ENCODE measurements around the gene GNL3L. TPM values are rescaled to one million over a fixed set of nuclear protein-coding genes. Genes with fewer than 3 reads are reported as not detected.

Gene GNL3L
- total RNA-seq, 1 donor from 2014 or later: 15.4 TPM

- DNase-seq (ENCODE audit: low spot score in 2 of 2): peak in 1 of 2 donors; percentile 74
- intact Hi-C loops (cut with DNase I): no loop called here
- no peak for TF ChIP-seq CTCF (IDR thresholded peaks at IDR 0.05)
- Histone ChIP-seq H3K27me3 (no peaks in the 10 kb centered on the region), H3K9me3 (no peaks in the 10 kb centered on the region), H3K4me3 (no peak overlapping the region), H3K36me3 (no peaks in the 10 kb centered on the region), H3K27ac (peak overlapping the region; percentile 1 to 53), H3K4me1 (peaks cover 0 to 3% of the 10 kb centered on the region in 2 donors)
These were observed 37.7 kb upstream of the GNL3L start for GRCh38 chrX:54492340-54492739.

DNA sequence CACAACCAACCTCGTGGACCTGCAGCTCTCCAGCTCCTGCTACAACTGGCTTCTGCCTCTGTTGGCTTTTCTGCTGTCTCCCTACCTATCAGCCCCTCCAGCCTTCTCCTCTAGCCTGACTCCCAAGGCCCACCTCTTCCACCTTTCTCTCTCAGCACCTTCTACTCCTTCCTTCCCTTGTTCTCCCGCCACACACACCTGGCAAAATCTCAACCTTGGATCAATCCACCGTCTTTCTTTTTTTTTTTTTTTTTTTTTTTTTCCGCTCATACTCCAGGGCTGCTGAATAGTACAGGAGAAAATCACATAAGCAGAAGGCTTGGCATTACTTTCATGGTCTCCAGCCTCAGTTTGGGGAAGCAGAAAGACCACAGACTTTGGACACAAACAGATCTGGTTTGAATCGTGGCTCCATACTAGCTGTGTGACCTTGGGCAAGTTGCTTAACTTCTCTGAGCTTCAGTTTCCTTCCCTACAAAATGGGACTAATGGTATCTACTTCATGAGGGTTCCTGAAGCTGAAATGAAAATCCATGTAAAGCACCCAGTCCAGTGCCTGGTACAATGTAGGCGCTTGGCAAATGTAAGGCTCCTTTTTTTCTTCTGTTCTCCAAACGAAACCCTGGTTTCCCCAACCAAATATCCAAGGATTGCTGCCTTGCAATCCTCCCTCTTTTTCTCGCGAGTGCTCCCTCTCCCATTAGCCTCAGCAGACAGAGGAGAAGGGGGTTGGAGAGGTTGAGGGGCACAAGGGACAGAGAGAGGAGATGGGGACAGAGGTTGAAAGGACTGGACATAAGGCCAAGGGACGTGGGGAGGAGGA, 35.6 kb upstream of the GNL3L start:
- Histone ChIP-seq H3K27ac (peak overlapping the region; percentile 72 to 84), H3K36me3 (no peaks in the 10 kb centered on the region), H3K9me3 (no peaks in the 10 kb centered on the region), H3K4me1 (peaks cover 0 to 3% of the 10 kb centered on the region in 2 donors), H3K4me3 (peak overlapping the region; percentile 74 to 79), H3K27me3 (no peaks in the 10 kb centered on the region)
- no peak for DNase-seq (ENCODE audit: low spot score in 2 of 2)
- TF ChIP-seq CTCF (IDR thresholded peaks at IDR 0.05): no peak
- intact Hi-C loops (cut with DNase I): no loop called here

GRCh38 chrX:54494989-54495813, 34.8 kb upstream of the GNL3L start:
- intact Hi-C loops (cut with DNase I): no loop called here
- H3K27me3 ChIP-seq: no peaks in the 10 kb centered on the region
- H3K4me3 ChIP-seq: peak overlapping the region; percentile 74 to 79
- no peaks in the 10 kb centered on the region for H3K36me3 ChIP-seq
- no peak for TF ChIP-seq CTCF (IDR thresholded peaks at IDR 0.05)
- no peaks in the 10 kb centered on the region for H3K9me3 ChIP-seq
- peak overlapping the region; percentile 73 to 84 for H3K27ac ChIP-seq
- no peak for DNase-seq (ENCODE audit: low spot score in 2 of 2)
- peaks cover 0 to 3% of the 10 kb centered on the region in 2 donors for H3K4me1 ChIP-seq

DNA sequence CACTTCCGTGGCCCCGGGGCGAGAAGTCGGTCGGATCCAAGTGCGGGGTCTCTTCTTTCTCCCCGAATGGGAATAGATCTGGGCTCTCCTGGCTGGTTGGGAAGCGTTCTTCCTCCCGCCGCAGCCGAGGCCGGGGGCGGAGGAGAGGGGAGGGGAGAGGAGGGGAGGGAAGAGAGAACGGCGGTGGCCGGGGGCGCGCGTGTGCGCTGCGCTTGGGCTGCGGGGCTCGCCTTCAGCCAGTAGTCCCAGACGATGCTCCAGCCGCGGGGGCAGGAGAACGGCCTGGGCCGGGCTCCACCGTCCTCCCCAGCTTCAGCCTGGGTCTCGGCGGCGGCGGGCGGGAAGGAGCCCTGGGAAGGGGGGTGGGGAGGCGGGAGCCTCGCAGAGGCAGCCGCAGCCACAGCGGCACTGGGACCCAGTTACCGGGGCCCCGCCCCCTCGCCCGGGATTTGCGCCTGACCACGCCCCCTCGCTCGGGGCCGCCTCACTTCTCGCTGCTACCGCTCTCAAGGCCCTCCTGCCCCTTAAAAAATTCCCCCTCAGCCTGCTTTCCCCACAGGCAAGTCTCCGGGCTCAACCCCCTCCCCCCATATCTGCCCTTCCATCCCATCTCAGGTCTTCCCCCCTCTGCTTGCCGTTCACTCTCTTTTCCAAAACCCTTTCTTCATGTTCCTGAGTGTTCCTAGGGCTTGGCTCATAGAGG, 34.1 kb upstream of the GNL3L start, which contains the start of gene FGD1:
Gene FGD1 (minus strand): TSS at position 421 of the 703 bp plus-strand sequence. CDS start 802 bp downstream, outside the sequence.
- Histone ChIP-seq H3K9me3 (no peaks in the 10 kb centered on the region), H3K36me3 (no peaks in the 10 kb centered on the region), H3K27me3 (no peaks in the 10 kb centered on the region), H3K4me1 (peaks cover 0 to 3% of the 10 kb centered on the region in 2 donors), H3K27ac (peak within 1 kb of the TSS; percentile 73 to 84), H3K4me3 (peak within 1 kb of the TSS; percentile 74 to 79)
- DNase-seq (ENCODE audit: low spot score in 2 of 2): peak in 1 of 2 donors; percentile 76
- intact Hi-C loops (cut with DNase I): loop anchor here (1.0 to 2.0 kb wide), 3 partner anchors 13 to 56 kb away; partner anchors contain the start of gene TSR2
- TF ChIP-seq CTCF (IDR thresholded peaks at IDR 0.05): no peak

DNA sequence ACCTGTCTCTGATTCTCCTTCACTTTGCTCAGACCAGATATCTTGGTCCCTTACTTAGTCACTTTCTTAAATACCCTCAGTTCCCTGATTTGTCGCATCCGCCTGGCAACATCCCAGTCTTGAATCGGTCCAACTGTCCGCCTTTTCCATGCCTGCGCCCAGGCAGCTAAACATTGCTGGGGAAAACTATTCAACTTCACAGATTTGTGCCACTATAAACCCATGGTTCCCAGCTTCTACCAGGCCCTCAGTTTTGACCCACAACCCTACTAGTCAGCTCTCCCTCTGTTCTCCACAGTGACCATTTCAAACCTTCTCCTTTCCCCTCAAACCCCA, 33.5 kb upstream of the GNL3L start:
- H3K9me3 ChIP-seq: no peaks in the 10 kb centered on the region
- TF ChIP-seq CTCF (IDR thresholded peaks at IDR 0.05): no peak
- intact Hi-C loops (cut with DNase I): loop anchor here (1.0 to 2.0 kb wide), 3 partner anchors 14 to 56 kb away; partner anchors contain the start of gene TSR2
- no peak for DNase-seq (ENCODE audit: low spot score in 2 of 2)
- peak overlapping the region; percentile 74 to 79 for H3K4me3 ChIP-seq
- H3K36me3 ChIP-seq: no peaks in the 10 kb centered on the region
- H3K27ac ChIP-seq: peak overlapping the region; percentile 73 to 84
- no peaks in the 10 kb centered on the region for H3K27me3 ChIP-seq
- H3K4me1 ChIP-seq: peaks cover 0 to 3% of the 10 kb centered on the region in 2 donors
